Measurements from ENCODE around the gene LCN15.

GRCh38 chr9:136729144-136729543 is 35.2 kb downstream of the LCN15 start:
- no peak for TF ChIP-seq CTCF (IDR thresholded peaks at IDR 0.05)
- no peak for TF ChIP-seq POLR2A (IDR thresholded peaks at IDR 0.05)
